ENCODE data around the gene DUS2.

The DUS2 gene

DNA sequence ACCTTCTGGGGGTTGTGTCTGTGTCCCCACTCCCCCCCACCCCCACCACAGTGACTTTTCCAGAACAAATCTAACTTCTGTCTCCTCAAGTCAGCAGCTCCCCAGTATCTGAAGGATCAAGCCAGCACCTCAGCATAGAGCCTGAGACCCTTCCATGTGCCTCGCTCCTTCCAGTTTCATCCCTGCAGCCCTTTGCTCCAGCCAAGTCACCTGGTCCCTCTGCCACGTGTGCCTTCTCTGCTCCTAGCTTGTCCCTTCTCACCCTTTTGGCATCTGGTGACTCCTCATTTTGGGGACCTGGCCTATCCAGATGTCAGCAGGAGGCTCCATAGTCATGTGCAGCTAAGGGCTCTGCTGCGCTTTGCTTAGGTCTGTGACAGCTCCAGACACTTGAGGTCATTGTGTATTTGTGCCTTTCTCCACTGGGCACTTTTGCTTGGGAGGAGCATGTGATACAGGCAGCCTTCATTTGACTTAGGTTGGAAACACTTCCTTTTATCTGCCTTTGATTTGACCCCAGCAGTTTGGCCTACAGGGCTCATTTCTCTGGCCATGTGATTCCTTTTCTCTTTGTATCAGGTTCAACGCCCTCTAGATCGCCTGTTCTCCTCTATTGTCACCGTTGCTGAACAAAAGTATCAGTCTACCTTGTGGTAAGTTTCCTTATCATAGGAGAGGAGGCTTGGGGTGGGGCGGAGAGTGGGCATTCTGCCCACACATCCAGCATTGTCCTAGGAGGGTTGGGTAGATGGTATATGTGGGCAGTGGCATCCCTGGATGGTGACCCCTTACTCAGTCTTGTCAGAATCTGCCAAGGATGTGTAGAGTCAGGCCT, 55.0 kb downstream of the DUS2 start:
- no peak for DNase-seq (ENCODE audit: low read depth in 2 of 2)

GRCh38 chr16:68078701-68079375, 55.8 kb downstream of the DUS2 start:
- no peak for DNase-seq (ENCODE audit: low read depth in 2 of 2)

GRCh38 chr16:68079376-68079625, 56.2 kb downstream of the DUS2 start:
- DNase-seq (ENCODE audit: low read depth in 2 of 2) = no peak

GRCh38 chr16:68079626-68080344, 56.7 kb downstream of the DUS2 start:
- DNase-seq (ENCODE audit: low read depth in 2 of 2) = peak; percentile 67 to 72

- no peak for DNase-seq (ENCODE audit: low read depth in 2 of 2)
Measured at GRCh38 chr16:68081861-68082628, 59.0 kb downstream of the DUS2 start.

DNA sequence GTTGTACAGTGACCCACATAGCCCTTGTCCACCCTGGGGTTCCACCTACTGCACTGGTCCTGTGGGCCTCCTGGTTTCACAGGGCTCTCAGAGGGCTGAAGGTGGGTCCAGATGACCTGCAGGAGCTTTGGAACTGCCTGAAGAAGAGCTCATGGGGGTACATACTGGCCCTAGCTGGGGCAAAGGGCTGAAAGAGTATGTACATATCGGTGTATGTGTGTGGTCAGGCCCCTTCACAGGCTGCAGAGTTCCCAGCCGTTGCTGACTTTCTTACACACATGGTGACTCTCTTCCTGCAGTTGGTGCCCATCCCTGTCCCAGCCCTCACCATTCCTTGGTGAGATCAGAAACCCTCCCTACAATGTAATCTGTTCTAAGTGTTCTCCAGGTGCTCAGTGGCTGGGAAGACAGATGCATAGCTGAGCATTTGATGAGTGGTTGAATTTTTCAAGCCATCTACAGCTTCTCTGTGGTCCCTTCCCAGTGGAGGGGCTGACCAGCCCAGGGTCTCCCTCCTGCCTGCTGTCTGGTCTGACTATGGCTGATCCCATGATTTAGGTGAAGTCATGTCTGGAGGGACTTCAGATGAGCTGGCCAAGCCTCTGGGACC, 59.6 kb downstream of the DUS2 start:
- DNase-seq (ENCODE audit: low read depth in 2 of 2) = no peak

DNA sequence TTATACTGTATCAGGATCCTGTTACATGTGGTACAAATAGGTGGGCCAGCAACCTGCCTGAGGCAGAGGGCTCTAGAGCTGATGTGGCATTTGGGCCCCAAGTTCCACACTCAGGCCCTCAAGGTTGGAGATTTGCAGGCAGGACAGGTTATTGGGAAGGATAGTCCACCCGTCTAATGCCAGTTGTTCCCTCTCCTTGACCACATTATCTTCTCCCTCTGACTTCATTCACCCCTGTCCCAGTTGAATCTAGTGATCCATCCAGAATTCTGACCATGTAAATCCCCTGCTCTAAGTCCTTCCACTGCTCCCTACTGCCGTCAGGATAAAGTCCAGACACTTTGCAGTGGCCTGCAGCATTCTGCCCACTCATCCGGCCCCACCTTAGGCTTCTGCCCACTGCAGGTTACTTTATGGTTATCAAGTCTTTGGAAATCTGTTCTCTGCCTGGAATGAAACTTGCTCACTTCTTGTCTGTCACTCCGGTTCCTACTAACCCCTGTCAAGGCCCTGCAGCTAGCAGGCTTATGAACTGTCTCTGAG, 60.2 kb downstream of the DUS2 start:
- no peak for DNase-seq (ENCODE audit: low read depth in 2 of 2)

DNA sequence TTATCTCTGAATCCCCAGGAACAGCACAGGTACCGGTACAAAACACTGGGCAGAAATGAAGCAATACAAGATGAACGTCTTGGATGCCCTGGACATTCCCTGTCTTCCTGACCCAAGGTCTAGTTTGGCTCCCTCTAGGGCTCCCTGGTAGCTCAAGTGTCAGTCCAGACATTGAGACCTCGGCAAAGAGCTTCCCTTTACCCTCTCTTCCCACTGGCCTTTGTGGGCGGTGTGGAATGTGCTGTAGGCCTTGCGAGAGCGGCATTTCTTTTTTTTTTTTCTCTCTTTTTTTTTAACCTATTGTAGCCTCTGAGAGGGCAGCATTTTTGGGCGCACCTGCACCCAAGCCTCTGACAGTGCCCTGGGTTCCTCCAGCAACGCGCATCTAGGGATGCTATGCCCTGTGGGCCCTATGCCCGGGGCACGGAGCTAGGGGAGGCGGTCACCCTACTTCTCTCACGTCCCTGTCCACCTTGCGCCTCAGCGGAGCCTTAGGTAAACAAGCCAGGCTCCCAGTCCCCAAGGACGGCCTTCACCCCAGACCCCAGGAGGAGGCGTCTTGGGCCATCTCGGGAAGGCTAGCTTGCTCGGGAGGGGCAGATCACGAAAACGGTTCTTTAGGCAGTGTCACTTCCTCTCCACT, 60.9 kb downstream of the DUS2 start:
- DNase-seq (ENCODE audit: low read depth in 2 of 2) = no peak

DNA sequence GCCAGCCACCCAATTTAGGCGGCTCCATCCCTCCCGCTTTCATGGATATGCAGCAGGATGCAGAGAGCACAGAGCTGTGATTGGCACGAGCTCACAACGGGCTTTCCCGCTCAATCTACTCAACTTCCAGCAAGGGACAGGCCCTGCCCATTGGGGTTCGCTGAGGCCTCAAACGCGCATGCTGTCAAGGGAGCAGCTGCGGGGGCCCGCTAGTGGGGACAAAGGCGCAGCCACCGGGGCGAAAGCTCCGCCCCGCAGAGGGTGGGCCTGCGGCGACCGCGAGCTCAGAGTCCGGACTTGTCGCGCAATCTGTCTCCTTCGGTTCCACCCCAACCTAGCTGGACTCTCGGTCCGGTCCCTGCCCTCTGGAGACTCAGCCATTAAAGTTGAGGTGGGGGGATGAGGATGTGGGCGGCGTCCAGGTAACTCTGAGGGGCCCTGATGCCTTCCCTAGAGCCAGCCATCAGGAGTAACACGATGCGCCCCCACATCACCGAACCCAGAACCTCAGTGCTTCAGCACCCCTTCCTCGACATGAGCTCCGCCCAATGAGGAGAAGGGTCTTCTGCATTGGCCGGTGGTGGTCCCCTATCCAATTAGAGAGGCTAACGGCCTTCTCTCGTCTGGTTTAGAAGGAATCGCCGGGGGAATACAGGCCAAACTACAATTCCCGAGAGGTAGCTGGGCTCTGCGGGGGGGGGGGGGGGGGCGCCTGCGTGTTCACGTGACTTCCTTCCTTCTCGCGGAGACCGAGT, 61.6 kb downstream of the DUS2 start:
- DNase-seq (ENCODE audit: low read depth in 2 of 2) = peak; percentile 66 to 81

DNA sequence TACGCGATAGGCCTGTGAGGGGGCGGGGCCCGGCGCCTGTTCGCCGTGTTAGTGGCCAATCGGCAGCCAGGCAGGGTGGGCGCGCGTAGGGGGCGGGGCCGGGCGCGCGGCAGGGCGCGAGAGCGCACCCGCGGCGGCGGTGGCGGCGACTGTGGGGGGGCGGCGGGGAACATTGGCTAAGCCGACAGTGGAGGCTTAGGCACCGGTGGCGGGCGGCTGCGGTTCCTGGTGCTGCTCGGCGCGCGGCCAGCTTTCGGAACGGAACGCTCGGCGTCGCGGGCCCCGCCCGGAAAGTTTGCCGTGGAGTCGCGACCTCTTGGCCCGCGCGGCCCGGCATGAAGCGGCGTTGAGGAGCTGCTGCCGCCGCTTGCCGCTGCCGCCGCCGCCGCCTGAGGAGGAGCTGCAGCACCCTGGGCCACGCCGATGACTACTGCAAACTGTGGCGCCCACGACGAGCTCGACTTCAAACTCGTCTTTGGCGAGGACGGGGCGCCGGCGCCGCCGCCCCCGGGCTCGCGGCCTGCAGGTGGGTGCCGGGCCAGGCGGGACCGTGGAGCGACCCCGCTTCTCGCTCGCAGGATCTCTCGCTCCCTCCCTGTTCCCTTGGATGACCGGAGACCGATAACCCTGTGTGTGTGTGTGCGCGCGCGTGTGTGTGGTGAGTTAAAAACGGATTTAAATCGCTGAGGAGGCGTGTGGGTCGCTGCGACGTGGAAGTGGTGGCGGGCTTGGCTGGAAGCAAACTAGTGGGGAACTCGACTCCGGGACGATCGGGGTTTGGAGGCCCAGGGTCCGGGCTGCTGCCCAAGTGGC, 62.4 kb downstream of the DUS2 start, which contains the start of gene NFATC3:
NFATC3 (plus strand) TSS at position 112 of the 813 bp plus-strand sequence; CDS start at position 424, 312 bp downstream.
- DNase-seq (ENCODE audit: low read depth in 2 of 2) = peak; percentile 97 to 100

DNA sequence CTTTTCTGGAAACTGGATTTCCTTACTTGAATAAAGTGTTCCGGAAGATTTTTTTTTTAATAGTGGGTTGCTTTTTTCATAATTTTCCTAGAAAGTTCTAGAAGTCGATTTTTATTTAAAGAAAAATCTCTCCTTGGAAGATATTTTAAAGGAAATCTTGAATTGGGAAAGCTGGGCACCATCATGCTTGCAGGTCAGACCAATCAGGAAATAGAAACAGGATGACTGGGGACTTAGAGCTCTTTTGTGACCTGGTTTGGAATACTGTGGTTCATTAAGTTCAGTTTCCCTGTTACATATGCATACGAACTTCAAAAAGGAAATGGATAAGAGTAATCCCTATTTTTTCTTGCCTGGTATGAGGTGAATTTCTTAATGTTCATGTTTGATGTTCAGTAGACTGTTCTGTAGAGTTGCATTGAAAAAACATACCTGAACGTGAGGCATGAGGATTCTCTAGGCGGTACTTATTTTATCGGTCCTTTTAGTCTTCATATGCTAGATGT, 63.3 kb downstream of the DUS2 start:
- no peak for DNase-seq (ENCODE audit: low read depth in 2 of 2)

- no peak for DNase-seq (ENCODE audit: low read depth in 2 of 2)
Measured at GRCh38 chr16:68086860-68087268, 63.8 kb downstream of the DUS2 start.

GRCh38 chr16:68087688-68088087, 64.6 kb downstream of the DUS2 start:
- no peak for DNase-seq (ENCODE audit: low read depth in 2 of 2)

GRCh38 chr16:68088130-68088972, 65.3 kb downstream of the DUS2 start:
- DNase-seq (ENCODE audit: low read depth in 2 of 2) = no peak

DNA sequence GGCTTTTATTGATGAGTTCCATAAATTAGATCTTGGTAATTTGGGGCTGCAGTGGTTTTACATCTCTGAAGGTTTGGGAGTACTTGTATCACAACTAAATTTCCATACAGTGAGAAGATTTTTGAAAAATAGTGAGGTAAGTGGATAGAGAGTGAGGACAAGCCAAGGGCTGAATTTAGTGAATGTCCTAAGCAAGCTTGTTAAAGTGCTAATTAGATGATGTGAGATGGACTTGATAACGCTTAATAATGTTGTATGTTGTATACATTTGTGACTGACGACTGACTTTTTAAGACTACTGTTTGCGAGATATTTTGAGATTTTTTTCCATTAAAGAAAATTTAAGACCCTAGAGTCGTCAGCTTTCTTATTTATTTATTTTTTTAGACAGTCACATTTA, 66.0 kb downstream of the DUS2 start:
- DNase-seq (ENCODE audit: low read depth in 2 of 2) = no peak

DNA sequence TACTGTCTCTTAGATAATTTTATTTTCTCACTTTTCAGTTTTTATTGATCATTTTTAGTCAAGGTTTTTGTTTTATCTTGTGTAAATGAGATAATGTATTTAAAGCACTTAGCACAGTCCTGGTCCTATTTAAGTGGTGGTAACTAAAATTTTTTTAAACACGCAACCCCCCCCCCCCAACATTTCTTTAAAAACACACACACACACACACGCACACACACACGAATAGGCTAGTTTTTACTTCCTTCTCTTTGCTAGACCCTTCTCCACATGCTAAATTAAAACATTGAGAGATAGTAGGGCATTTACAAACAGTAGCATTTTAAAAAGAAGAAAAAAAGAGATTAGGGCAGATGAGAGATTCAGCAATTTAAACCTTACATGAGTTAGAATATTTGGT, 67.0 kb downstream of the DUS2 start:
- no peak for DNase-seq (ENCODE audit: low read depth in 2 of 2)

DNA sequence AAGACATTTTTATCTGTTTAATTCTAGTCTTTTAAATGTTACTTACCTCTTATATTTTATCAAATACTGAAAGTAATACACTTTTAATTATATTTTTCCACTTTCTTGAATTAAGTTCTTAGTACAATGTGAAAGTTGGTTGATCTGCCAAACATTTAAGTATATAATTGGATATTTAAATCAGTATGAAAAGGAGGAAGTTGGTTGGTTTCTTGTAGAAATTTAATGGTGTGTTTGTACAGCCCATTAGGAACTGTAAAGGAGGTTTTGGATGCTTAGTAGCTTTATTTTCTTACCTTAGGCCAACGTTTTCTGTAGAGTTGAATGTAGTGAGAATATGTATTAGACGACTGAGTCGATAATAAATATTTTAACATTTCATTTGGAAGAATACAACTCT, 67.4 kb downstream of the DUS2 start:
- no peak for DNase-seq (ENCODE audit: low read depth in 2 of 2)
